ENCODE data around the gene DDX31.

The DDX31 gene

DNA sequence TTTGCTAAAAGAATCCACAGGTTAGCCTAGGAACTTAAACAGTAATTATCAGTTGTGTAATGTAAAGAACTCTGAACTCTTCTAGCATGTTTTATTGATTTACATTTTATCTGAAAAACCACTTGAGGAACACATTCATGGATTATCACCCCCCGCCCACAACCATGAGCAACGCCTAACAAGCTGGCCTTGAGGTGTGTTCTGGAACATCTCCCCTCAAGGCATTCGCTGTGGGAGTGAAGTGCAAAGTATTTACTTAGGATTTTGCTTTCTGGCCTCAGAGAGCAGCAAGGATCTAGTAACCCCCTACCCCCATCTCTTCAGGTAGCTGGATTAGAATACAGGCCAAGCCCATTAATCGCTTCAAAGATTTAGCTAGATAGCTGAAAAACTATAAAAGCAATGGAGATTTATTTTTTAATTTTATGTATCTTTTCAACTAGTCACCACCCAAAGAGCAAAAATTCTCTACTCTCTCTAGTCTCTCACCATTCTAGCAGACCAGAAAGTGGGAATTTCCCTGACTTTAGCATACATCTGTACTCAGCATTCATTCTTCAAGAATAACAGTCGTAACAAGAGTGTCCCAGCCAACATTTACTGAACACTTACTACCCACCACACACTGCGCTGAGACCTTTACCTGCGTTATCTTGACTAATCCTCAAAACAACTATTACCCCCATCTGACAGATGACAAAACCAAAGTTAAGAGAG is 37.2 kb downstream of the DDX31 start:
- DNase-seq, result no peak

DNA sequence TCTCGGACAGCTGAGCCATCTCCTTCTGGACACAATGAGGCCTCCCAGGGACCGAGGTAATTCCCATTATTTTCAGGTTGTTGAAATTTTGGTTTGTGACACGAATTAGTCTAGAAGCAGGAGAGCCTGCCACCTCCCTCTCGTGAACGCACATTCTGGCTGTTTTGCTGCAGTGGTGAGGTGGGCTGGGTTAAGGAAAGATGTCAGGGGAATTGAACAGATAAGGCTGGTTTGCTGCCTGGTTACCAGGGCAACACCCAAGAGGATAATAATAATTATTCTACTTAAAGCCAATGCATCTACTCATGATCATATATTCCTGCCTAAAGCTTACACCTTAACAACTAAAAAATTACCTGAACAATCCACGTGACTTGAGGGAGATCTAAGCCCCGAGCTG is 38.1 kb downstream of the DDX31 start:
- no peak for DNase-seq

DNA sequence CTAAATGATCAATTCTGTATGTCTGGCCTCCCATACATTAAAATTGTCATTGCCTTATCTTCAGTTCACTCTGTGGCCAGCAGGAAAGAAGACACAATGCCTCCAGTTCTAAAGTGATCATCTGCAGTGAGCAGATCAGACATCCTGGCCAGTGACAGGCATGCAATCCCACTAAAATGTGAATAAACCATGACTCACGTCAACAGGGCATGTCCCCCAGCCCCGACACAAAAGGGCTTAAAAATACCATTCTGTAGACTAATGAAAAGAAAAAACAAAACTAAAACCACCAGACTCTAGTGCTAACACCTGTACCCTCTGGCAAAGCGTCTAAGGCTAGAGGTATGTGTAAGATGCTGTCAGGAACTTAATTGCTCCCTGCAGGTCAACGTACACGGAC is 38.5 kb downstream of the DDX31 start:
- DNase-seq, result no peak

DNA sequence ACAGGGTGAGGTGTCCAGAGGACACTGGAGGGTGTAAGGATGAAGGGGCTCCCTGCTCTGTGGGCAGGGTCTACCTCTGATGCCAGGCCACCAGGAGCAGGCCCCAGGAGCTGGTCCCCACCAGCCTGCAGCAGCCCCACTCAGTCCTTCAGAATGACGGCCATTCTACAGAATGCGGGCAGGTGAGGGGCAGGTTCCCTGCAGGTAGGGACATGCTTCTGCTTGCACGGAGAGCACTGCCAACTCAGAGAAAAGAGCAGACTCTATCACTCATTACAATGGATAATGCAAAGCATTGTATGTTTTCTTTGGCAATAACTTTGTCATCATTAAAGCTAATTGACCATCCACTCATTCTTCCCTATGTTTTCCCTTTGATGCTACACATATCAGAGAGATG is 39.0 kb downstream of the DDX31 start:
- peak; percentile 44 for DNase-seq

- DNase-seq, result no peak
These were observed 39.7 kb downstream of the DDX31 start for GRCh38 chr9:132630116-132630515.

GRCh38 chr9:132628746-132629145 is 41.0 kb downstream of the DDX31 start:
- no peak for DNase-seq

GRCh38 chr9:132627594-132627993 is 42.2 kb downstream of the DDX31 start:
- DNase-seq, result no peak

GRCh38 chr9:132627106-132627505 is 42.7 kb downstream of the DDX31 start:
- DNase-seq, result no peak

GRCh38 chr9:132626285-132626684 is 43.5 kb downstream of the DDX31 start:
- no peak for DNase-seq

GRCh38 chr9:132622159-132622558 is 47.6 kb downstream of the DDX31 start:
- no peak for DNase-seq

GRCh38 chr9:132616725-132617124 is 53.1 kb downstream of the DDX31 start:
- no peak for DNase-seq

- DNase-seq, result no peak
These were observed 54.0 kb downstream of the DDX31 start for GRCh38 chr9:132615774-132616173.

DNA sequence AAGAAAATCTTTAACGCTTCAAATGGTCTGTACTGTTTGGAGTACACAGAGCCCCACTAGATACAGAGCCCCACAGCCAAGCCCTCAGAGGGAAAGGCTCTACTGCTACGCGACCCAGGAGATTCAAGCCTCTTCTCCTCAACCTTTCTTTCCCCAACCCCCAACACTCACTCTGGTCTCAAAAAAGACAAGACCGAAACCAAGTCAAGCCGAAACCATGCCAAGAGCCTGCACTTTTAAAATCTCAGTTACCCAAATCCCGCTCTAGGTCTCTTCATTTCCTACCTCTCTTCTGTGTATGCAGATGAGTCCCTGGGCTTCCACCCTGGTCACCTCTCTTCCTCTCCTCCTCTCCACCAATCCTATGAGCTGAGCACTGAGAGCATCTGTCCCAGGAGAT is 55.5 kb downstream of the DDX31 start:
- no peak for DNase-seq

DNA sequence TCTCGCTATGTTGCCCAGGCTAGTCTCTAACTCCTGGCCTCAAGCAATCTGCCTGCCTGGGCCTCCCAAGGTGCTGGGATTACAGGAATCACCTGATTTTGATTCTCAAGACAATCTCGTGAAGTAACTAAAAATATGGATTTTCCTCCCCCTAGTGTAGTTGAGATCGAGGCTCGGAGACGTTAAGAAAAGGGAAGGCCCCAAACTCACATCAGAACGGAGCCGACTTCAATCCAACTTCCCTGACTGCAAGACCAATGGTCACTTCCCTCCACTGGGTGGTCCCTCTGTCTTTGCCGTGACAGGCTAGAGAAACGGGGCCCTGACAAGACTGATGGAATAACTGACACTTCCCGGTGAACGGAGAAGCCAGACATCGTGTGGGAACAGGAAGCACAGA is 59.1 kb downstream of the DDX31 start:
- DNase-seq, result peak; percentile 18

DNA sequence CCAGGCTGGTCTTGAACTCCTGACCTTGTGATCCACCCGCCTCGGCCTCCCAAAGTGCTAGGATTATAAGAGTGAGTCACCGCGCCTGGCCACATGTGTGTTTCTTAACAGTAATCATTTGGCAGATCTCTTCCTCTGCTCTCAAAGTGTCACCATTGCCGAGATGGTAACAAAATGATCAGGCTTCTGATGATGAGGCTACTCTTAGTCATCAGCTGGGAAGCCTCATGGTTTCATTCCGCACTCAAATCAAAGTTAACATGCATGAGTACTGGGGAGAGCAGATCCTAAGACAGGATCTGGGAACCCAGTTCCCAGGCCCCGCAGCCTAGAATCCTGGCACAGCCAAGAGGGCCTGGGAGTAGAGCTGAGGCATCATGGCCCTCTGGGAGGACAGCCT is 60.0 kb downstream of the DDX31 start:
- no peak for DNase-seq

DNA sequence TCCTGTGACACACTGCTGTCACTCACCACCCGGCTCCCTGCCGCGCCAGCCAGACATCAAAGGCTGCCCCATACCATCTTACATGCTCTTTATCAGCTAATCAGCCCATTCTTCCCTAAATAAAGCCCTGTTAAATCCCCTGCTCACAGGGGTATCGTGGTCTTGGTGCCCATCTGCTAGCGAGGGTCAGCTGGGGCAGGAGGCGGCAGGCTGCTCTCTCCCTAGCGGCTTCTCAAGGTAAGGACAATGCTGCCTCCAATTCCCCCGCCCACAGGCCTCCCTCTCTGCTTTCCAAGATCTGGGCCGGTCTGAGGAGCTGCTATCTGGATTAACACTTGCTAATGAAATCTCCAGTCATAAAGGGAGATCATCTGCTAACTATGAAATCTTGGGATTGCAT is 60.6 kb downstream of the DDX31 start:
- DNase-seq, result no peak

- DNase-seq, result peak; percentile 80
These were observed 63.7 kb downstream of the DDX31 start for GRCh38 chr9:132606066-132606465.

- DNase-seq, result no peak
These were observed 64.4 kb downstream of the DDX31 start for GRCh38 chr9:132605387-132605786.

- DNase-seq, result no peak
These were observed 67.6 kb downstream of the DDX31 start for GRCh38 chr9:132602207-132602606.

DNA sequence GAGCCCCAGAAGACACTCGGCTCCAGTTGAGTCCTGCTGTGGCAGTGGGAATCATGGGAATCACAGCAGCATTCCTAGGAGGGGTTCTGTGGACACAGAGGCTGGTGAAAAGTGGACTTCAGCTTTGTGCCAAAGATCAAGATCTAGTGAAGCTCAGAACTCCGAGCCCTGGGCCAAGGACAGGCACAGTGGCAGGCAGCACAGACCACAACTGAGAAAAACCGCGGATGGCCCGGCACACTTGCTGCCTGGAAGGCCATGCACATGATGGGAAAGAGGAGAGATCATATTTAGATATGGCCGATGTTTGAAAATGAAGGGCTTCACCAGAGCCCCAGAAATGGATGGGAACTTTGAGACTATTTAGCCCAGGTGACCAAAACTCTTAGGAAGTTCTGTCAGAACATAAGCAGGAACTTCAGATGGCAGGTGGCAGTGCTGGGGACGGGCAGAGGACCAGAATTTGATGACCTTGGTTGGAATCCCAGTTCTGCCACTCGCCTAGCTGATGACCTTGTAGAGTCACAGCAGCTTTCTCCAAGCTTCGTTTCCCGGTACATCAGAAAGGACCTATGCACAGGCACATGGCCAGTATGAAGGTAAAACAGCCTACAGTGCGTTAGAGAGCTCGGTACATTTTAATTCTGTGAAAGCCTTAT is 69.3 kb downstream of the DDX31 start:
- DNase-seq, result no peak

DNA sequence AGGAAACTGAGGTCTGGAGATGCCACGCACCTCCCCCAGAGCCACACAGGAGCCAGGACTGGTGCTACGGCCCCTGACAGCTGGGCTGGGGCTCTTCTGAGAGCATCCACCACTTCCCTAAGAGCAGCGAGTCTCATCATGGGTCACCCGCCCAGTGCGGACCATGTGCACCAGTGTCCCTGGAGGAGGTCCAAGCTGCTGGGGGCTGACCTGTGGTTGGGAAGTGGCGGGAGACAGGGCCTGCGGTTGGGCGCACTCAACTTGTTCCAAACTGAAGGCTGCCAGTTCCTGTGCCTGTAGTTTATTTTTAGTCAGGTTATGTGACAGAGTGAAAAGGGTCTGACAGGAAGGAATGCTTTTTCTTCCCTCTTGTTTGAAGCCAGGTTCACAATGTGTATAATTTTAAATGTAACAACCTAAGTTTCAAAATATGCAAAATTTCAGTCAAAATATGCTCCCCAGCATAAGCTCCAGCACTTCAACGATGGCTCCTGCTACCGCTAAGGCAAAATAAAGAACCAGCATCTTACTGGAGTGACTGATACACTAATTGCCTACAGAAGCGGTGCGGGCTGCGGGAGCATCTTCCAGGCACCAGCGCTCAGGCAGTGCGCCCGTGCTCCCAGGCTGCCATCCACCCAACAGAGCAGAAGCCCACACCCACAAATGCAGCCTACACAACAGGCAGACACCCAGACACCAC is 72.6 kb downstream of the DDX31 start:
- DNase-seq, result no peak

DNA sequence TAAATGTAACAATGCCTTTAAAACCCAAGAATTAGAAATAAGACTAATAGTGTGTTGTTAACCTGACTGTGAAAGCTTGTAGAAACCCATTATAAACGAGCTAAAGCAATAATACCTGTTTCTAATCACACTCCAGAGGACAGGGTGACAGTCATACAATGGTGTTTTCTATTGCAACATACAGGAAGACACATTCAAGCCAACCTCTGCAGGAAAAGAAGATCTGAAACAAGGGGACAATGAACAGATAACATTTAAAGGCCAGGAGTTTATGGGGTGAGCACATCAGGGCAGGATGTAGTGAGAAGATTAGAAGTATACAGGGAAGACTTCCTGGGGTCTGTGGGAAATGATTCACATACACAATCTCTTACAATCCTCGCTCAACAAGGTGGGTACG is 73.6 kb downstream of the DDX31 start:
- no peak for DNase-seq

GRCh38 chr9:132595319-132595718 is 74.5 kb downstream of the DDX31 start:
- no peak for DNase-seq

DNA sequence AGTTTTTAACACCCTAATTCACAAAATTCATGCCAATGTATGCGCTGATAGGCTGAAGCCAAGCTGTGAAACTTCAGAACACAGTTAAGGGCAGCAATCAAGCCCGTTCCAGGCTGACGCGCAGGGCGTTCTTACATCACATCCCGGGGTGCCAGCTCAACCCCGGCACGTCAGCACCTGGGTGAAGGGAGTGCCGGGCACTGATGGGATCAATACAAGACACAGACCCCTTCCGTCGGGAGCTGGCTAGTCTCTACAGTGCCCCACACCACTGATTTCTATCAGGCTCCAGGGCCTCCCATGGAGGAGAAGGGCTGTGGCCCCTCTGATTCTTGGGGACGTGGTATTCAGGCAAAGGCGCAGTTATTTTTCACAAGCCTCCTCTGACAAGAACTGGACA is 75.4 kb downstream of the DDX31 start:
- DNase-seq, result no peak
